Kidney capillary endothelial cell (primary cell): ENCODE results near the gene AOPEP.

Source experiments
- DNase-seq: peaks from one replicate; pipeline ENCODE4 v3.0.0-alpha.2; 2018; ENCODE audit warnings: low spot score

The AOPEP gene

DNA sequence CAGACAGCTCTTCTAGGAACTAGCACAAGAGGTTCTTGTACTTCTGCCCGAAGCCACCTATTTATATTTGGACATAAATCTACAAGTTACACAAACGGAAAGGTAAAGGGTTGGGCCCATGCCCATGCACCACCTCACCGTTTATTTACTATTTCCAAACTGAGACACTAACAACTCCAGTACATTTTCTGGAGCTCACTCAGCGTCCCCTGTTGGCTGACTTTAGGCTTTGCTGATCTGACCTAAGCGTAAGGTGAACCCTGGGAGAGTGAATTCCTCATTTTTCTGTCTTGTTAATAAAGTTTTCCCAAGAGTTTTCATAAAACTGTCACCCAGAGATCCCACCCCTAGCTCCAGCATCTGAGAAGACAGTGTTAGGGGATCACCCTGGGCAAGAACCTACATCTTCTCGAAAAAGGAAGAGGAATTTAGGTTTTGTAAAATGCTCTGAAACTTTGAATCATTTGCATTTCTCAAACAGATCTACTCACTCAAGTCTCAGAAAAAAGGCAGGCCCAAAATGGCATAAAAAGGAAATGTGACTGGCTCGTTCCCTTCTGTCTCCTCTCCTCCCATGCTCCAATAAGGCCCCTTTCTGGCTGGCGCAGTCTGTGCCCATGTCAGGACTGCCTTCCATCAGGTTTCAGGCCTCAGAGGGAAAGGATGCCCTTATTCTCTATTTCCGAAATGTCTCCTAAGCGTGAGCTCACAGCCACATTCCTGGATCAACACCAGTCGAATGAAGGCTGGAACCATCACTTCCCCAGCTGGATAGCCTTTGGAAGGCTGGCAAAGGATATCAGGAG is 389.7 kb downstream of the AOPEP start:
- DNase-seq: no peak

DNA sequence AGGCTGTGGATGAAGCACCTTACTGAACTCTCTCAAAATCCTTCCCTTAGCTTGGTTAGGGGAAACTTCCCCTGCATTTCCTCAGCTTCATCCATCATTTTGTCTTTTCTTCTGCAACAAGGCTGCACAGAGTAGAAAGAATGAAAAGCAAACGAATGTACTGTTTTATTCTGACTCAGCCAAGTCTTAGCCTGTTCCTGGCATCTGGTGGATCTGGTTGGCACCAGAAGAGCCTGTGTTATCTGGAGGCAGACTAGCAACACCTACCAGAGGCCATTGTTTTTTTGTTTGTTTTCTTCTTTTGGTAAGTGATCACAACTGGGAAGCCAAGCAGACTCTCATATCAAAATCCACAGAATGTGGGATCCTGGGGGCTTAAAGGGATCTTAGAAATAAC is 390.3 kb downstream of the AOPEP start:
- no peak for DNase-seq

DNA sequence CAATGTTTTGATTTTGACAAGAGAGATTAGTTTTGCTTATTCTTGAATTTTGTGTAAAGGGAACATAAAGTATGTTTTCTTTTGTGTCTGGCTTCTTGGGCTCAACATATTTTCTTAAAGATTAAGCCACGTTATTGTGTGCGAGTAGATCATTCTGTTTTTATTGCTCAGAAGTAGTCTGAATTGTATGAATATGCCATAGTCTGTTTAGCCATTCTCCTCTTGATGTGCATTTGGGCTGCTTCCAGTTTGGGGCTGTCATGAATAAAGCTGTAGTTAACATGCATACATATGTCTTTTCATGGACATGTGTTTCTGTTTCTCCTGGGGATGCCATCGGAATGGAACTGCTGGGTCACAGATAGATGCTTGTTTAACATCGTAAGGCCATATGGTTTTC is 392.1 kb downstream of the AOPEP start:
- DNase-seq: no peak

DNA sequence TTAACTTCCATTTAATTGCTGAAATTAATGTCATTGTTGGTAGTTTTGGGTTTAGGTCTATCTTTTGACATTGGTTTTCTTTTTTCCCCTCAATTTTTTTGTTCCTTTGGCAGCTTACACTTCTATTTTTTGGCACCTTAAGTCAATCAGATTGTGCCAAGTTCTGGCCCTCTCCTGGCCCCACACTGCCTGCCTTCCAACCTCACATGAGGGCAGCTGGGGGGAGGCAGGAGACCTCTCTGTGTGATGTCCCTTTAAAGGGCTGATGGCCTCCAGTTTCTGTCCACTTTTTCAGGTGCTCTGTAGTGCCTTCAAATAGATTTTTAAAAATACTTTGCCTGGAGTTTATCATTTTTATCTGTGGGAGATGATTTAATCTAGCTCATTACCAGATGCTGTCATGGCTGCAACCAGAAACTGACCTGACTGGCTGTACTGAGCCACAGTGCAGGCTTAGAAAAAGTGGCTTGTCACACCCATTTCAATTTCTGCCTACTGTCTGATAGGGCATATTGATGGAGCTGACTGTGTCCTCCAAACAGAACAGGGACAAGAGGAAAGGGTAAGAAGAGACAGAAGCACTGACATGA is 394.4 kb downstream of the AOPEP start:
- DNase-seq: no peak

GRCh38 chr9:95124582-95125367 is 398.3 kb downstream of the AOPEP start:
- DNase-seq: no peak

GRCh38 chr9:95125652-95126051 is 399.2 kb downstream of the AOPEP start:
- no peak for DNase-seq

DNA sequence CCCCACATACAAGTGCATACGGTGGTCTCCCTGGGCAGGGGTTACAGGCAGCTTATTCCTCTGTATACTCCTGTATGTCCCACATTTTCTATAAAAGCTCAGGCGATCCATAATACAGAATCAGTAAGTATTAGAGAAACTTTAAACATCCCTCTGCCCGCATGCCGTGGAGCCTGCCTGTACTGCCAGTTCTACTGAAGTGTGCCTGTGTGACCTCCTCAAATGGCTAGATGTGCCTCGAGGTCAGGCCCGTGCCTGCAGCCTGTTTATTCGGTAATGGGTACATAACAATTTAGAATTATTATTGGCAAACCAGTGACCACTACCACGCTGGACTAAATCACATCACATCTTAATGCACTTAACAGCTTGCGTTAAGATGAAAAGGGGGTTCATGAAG is 400.2 kb downstream of the AOPEP start:
- no peak for DNase-seq

GRCh38 chr9:95127249-95128176 is 401.0 kb downstream of the AOPEP start:
- peak; percentile 70 for DNase-seq

DNA sequence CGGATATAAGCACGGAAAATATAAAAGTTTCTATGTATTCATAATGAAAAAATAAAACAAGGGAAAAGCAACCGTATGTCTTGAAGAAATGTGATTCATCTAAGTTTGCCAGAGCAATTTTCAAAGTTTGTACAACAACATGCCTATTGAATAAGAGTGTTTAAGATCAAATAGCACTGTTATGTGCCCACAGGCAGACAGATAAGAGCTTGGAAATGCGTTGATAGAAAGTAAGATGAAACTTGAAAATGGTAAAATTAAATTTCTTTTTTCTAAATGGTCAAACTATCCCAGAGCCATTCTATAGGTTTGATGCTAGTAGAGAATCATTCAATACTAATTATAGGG is 401.7 kb downstream of the AOPEP start:
- DNase-seq: no peak

GRCh38 chr9:95129476-95130291 is 403.2 kb downstream of the AOPEP start:
- DNase-seq: no peak

DNA sequence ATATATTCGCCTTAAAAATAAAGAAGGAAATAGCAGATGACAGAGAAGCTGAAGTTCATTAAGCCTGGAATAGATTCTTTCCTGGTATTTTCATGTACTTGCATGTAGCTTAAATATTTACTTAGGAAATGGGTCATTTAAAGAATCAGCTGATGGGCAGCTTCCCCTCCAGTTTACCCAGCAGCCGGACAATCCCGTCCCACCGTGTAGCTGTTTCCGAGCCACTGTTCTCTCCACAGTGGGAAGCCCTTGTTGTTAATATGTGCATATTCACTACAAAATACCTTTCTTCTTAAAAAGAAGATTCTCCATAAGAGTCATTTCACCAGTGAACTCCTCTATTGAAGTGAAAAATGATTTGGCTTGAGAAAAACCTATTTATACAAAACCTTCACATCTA is 404.0 kb downstream of the AOPEP start:
- no peak for DNase-seq

GRCh38 chr9:95131023-95131943 is 404.8 kb downstream of the AOPEP start:
- peak; percentile 42 for DNase-seq

DNA sequence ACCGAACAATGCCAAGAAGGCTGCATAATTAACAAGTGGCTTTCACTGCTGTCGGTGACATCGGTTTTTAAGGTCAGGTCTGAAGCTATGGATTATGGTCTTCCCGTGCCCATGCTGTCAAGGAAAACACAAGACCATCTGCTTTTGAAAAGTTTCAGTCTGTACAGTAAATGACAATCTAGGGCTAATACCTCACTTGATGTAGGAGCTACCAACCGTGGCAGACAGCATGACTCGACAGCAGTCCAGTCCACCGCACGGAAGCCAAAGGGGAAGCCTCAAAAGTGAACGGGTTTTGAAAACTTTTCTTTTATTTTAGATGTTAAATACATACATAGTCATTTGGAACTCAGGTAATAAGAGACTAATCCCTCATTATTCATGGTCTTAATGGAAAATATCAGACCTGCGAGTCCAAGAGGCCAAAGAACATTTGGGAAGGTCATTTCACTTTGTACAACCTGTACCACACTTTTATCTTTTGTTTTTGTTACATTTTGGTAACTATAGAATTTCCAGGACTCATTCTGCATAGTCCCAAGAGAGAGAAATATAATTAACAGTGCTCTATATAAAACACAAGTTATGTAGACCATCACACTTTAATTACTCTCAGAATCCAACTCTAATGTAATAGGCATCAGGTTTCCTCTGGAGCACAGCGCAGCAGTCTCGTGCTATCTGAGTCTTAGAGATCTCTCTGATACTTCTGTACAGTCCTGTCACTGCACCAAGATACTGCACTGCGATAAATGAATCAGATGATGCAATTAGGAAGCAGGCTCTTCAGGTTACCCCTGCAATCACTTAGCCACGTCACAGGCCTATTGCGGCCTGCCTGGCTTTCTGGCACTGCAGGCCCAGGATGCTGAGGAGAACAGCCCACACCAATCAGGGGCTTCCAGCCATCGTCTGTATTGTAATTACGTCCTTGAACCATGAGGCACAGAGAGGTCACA is 406.1 kb downstream of the AOPEP start:
- DNase-seq: no peak

GRCh38 chr9:95133325-95133705 is 406.8 kb downstream of the AOPEP start:
- DNase-seq: no peak

- DNase-seq: no peak
Observed at GRCh38 chr9:95134457-95134881, 408.0 kb downstream of the AOPEP start.

- DNase-seq: no peak
Observed at GRCh38 chr9:95135756-95136155, 409.3 kb downstream of the AOPEP start.
